ENCODE results near the gene MAN2C1. TPM values are rescaled to one million over a fixed set of nuclear protein-coding genes. Genes with fewer than 3 reads are reported as not detected.

Gene MAN2C1
- total RNA-seq, 1 experiment from 2014 or later: 148 TPM

DNA sequence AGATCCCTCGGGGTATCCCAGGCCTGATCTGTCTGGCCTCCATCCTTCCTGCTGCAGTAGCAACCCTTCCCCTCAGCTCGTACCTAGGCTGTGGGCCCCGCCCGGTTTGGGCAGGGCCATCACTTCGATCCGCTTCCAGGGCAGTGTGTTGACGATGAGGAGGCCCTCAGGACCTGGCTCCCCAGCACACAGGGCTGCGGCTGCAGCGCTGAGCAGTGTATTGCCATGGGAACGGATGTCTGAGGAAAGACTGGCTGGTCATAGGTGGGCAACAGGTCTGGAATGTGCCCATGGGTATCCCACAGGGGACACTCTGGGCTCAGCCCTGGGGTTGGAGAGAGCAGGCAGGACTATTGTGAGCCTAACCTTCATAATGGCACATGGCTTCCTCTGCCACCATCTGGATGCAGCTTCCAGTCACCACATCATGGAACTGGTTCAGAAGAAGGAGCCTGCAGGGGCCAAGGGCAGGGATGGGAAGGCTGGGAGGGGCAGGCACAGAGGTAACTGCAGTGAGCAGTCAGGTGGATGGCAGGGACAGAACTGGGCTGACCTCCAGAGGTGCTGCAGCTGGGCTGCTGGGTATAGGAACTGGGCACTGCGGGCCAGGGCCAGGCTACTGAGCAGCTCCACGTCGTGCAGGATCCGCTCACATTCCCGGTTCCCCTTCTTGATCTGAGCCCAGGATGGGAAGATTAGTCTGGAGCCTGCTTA lies 8.7 kb downstream of the MAN2C1 start:
- H3K4me3 Mint-ChIP-seq: no peak overlapping the region
- H3K9me3 Mint-ChIP-seq: no peaks in the 10 kb centered on the region
- H3K27me3 Mint-ChIP-seq (ENCODE audit: low read depth): no peaks in the 10 kb centered on the region
- H3K36me3 Mint-ChIP-seq: peaks cover 16% of the 10 kb centered on the region
- ATAC-seq (no peak), DNase-seq (ENCODE audit: low spot score) (no peak)
- ChIA-PET POLR2A (no interaction called here), CTCF (interaction anchor here (0.6 to 0.8 kb wide), 2 partner anchors 8 to 207 kb away, joined by 4 read pairs; no protein-coding TSS in a partner anchor)
- H3K4me1 Mint-ChIP-seq: no peaks in the 10 kb centered on the region
- TF ChIP-seq, protein P1, sequence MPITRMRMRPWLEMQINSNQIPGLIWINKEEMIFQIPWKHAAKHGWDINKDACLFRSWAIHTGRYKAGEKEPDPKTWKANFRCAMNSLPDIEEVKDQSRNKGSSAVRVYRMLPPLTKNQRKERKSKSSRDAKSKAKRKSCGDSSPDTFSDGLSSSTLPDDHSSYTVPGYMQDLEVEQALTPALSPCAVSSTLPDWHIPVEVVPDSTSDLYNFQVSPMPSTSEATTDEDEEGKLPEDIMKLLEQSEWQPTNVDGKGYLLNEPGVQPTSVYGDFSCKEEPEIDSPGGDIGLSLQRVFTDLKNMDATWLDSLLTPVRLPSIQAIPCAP (CRISPR knock-in tag; IDR thresholded peaks at IDR 0.05): no peak
- TF ChIP-seq SMAD3 (CRISPR knock-in tag; IDR thresholded peaks at IDR 0.05; ENCODE audit: borderline replicate concordance): no peak
- no peak for TF ChIP-seq GRHL2 (CRISPR knock-in tag; IDR thresholded peaks at IDR 0.05; ENCODE audit: insufficient replicate concordance, severe bottlenecking)
- no peak overlapping the region for H3K27ac Mint-ChIP-seq

DNA sequence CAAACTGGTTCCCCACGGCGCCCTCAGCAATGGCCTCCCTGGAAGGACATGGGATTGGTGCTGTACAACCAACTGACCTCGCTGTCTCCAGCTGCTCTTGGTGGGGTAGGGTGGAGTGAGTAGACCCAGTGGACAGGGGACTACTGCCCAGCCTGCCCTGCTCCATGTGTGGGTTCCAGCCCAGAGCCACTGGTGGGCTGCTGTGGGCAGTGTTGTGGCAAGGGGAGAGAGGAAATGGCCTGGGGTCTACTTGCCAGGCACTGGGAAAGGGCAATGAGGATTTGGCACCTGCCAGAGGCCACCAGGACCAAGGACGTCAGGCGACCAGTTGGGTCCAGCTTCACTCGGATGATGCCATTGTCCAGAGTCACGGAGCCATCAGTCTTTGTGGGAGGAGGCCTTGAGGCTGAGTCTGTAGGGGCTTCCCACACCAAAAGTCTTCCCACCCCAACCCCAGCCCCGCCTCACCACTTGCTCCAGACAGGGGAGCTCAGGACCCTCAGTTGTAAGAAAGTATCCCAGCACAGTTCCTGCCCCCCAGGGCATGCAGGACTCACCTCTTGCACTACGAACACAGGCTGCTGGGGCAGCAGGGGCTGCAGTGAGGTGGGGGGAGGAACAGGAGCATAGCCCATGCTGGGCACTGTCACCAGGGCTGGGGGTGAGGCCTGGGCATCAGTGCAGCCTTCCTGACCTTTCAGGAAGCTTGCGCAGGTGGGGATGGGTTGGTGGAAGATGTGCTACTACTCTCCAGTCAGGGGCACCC lies 9.5 kb downstream of the MAN2C1 start:
- H3K9me3 Mint-ChIP-seq: no peaks in the 10 kb centered on the region
- no peaks in the 10 kb centered on the region for H3K27me3 Mint-ChIP-seq (ENCODE audit: low read depth)
- H3K4me1 Mint-ChIP-seq: no peaks in the 10 kb centered on the region
- H3K4me3 Mint-ChIP-seq: no peak overlapping the region
- CTCF ChIA-PET: interaction anchor here (0.6 to 0.8 kb wide), 2 partner anchors 9 to 206 kb away, joined by 4 read pairs; no protein-coding TSS in a partner anchor
- no peak for DNase-seq (ENCODE audit: low spot score)
- H3K36me3 Mint-ChIP-seq: peaks cover 10% of the 10 kb centered on the region
- H3K27ac Mint-ChIP-seq: no peak overlapping the region
- POLR2A ChIA-PET: no interaction called here
- no peak for ATAC-seq
- TF ChIP-seq ZNF121 (CRISPR knock-in tag; IDR thresholded peaks at IDR 0.05): no peak
- TF ChIP-seq NFE2L1 (CRISPR knock-in tag; IDR thresholded peaks at IDR 0.05): no peak
- TF ChIP-seq, protein P2, sequence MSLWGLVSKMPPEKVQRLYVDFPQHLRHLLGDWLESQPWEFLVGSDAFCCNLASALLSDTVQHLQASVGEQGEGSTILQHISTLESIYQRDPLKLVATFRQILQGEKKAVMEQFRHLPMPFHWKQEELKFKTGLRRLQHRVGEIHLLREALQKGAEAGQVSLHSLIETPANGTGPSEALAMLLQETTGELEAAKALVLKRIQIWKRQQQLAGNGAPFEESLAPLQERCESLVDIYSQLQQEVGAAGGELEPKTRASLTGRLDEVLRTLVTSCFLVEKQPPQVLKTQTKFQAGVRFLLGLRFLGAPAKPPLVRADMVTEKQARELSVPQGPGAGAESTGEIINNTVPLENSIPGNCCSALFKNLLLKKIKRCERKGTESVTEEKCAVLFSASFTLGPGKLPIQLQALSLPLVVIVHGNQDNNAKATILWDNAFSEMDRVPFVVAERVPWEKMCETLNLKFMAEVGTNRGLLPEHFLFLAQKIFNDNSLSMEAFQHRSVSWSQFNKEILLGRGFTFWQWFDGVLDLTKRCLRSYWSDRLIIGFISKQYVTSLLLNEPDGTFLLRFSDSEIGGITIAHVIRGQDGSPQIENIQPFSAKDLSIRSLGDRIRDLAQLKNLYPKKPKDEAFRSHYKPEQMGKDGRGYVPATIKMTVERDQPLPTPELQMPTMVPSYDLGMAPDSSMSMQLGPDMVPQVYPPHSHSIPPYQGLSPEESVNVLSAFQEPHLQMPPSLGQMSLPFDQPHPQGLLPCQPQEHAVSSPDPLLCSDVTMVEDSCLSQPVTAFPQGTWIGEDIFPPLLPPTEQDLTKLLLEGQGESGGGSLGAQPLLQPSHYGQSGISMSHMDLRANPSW (CRISPR knock-in tag; conservative IDR thresholded peaks at IDR 0.05; ENCODE audit: low read depth): no peak
- TF ChIP-seq, protein P3, sequence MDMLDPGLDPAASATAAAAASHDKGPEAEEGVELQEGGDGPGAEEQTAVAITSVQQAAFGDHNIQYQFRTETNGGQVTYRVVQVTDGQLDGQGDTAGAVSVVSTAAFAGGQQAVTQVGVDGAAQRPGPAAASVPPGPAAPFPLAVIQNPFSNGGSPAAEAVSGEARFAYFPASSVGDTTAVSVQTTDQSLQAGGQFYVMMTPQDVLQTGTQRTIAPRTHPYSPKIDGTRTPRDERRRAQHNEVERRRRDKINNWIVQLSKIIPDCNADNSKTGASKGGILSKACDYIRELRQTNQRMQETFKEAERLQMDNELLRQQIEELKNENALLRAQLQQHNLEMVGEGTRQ (CRISPR knock-in tag; IDR thresholded peaks at IDR 0.05): no peak
- no peak for TF ChIP-seq ZNF138 (CRISPR knock-in tag; conservative IDR thresholded peaks at IDR 0.05)
- no peak for TF ChIP-seq RELA (CRISPR knock-in tag; IDR thresholded peaks at IDR 0.05; ENCODE audit: borderline replicate concordance)
- TF ChIP-seq, protein P4, sequence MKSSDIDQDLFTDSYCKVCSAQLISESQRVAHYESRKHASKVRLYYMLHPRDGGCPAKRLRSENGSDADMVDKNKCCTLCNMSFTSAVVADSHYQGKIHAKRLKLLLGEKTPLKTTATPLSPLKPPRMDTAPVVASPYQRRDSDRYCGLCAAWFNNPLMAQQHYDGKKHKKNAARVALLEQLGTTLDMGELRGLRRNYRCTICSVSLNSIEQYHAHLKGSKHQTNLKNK (CRISPR knock-in tag; IDR thresholded peaks at IDR 0.05): no peak
- TF ChIP-seq ZNF396 (CRISPR knock-in tag; IDR thresholded peaks at IDR 0.05; ENCODE audit: borderline replicate concordance): no peak
- TF ChIP-seq IRF2 (CRISPR knock-in tag; IDR thresholded peaks at IDR 0.05; ENCODE audit: borderline replicate concordance, low read depth): no peak
- TF ChIP-seq SMAD4 (CRISPR knock-in tag; IDR thresholded peaks at IDR 0.05): no peak
- TF ChIP-seq ZNF317 (CRISPR knock-in tag; IDR thresholded peaks at IDR 0.05; ENCODE audit: borderline replicate concordance, low read depth): no peak
- TF ChIP-seq, protein P1 (CRISPR knock-in tag; IDR thresholded peaks at IDR 0.05): no peak
- no peak for TF ChIP-seq NR2C2 (CRISPR knock-in tag; IDR thresholded peaks at IDR 0.05)
- TF ChIP-seq, protein P5, sequence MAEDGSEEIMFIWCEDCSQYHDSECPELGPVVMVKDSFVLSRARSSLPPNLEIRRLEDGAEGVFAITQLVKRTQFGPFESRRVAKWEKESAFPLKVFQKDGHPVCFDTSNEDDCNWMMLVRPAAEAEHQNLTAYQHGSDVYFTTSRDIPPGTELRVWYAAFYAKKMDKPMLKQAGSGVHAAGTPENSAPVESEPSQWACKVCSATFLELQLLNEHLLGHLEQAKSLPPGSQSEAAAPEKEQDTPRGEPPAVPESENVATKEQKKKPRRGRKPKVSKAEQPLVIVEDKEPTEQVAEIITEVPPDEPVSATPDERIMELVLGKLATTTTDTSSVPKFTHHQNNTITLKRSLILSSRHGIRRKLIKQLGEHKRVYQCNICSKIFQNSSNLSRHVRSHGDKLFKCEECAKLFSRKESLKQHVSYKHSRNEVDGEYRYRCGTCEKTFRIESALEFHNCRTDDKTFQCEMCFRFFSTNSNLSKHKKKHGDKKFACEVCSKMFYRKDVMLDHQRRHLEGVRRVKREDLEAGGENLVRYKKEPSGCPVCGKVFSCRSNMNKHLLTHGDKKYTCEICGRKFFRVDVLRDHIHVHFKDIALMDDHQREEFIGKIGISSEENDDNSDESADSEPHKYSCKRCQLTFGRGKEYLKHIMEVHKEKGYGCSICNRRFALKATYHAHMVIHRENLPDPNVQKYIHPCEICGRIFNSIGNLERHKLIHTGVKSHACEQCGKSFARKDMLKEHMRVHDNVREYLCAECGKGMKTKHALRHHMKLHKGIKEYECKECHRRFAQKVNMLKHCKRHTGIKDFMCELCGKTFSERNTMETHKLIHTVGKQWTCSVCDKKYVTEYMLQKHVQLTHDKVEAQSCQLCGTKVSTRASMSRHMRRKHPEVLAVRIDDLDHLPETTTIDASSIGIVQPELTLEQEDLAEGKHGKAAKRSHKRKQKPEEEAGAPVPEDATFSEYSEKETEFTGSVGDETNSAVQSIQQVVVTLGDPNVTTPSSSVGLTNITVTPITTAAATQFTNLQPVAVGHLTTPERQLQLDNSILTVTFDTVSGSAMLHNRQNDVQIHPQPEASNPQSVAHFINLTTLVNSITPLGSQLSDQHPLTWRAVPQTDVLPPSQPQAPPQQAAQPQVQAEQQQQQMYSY (CRISPR knock-in tag; IDR thresholded peaks at IDR 0.05): no peak
- TF ChIP-seq GTF2I (CRISPR knock-in tag; conservative IDR thresholded peaks at IDR 0.05): no peak
- TF ChIP-seq, protein P6, sequence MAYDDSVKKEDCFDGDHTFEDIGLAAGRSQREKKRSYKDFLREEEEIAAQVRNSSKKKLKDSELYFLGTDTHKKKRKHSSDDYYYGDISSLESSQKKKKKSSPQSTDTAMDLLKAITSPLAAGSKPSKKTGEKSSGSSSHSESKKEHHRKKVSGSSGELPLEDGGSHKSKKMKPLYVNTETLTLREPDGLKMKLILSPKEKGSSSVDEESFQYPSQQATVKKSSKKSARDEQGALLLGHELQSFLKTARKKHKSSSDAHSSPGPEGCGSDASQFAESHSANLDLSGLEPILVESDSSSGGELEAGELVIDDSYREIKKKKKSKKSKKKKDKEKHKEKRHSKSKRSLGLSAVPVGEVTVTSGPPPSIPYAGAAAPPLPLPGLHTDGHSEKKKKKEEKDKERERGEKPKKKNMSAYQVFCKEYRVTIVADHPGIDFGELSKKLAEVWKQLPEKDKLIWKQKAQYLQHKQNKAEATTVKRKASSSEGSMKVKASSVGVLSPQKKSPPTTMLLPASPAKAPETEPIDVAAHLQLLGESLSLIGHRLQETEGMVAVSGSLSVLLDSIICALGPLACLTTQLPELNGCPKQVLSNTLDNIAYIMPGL (CRISPR knock-in tag; IDR thresholded peaks at IDR 0.05): no peak
- no peak for TF ChIP-seq MXD4 (CRISPR knock-in tag; IDR thresholded peaks at IDR 0.05; ENCODE audit: borderline replicate concordance)
- no peak for TF ChIP-seq TP53 (CRISPR knock-in tag; IDR thresholded peaks at IDR 0.05)
